Adrenal gland (tissue), 5 donors: ENCODE data around the gene ATP8A2.

Experiments
- POLR2A ChIP-seq, 2 donors: fragments of 450-650 bp; IDR thresholded peaks; one replicate each; pipeline ENCODE4 v1.6.1; 2017; ENCODE audit warnings: antibody characterized with exemption in 2 of 2, mild to moderate bottlenecking in 2 of 2, moderate library complexity in 1 of 2
- TF ChIP-seq, protein P1 (sequence below), 6 experiments: fragments of 450-650 bp in 4 of 6; fragments of 200-600 bp in 2 of 6; sonication (generic) in 1 of 6; IDR thresholded peaks; 1 replicate in 5 of 6; 2 replicates in 1 of 6; pipeline versions ENCODE4 v1.5.1 to v1.8.0; 2016 to 2021; ENCODE audit warnings: antibody characterized with exemption in 6 of 6, mild to moderate bottlenecking in 2 of 6, moderate library complexity in 1 of 6
- donor health status: DM: no; HTN: no; CAD: no.

DNA sequence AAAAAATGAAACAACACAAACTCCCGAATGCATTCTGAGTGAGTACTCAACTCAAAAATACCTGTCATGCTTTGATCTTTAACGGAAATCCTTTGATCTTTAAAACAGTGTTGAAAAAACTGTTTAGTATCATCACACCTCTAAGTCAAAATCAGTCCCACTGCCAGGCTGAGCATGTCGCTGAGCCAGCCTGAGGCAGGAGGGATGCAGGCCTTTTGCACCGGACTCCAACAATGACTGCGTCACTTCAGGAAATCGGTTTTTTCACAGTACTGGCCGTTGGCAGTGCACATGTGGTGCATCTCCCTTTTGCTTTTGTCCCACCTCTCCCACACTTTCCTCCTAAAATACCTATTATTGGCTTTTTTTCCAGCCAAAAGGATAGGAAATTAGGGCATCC is 601.8 kb downstream of the ATP8A2 start:
- TF ChIP-seq, protein P1, sequence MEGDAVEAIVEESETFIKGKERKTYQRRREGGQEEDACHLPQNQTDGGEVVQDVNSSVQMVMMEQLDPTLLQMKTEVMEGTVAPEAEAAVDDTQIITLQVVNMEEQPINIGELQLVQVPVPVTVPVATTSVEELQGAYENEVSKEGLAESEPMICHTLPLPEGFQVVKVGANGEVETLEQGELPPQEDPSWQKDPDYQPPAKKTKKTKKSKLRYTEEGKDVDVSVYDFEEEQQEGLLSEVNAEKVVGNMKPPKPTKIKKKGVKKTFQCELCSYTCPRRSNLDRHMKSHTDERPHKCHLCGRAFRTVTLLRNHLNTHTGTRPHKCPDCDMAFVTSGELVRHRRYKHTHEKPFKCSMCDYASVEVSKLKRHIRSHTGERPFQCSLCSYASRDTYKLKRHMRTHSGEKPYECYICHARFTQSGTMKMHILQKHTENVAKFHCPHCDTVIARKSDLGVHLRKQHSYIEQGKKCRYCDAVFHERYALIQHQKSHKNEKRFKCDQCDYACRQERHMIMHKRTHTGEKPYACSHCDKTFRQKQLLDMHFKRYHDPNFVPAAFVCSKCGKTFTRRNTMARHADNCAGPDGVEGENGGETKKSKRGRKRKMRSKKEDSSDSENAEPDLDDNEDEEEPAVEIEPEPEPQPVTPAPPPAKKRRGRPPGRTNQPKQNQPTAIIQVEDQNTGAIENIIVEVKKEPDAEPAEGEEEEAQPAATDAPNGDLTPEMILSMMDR (IDR thresholded peaks at IDR 0.05) = no peak
- no peak for TF ChIP-seq POLR2A (IDR thresholded peaks at IDR 0.05)
